GM18499 (cell line): ENCODE data around the gene TMEM201.
"Not testable (repeated sequence)": the region's sequence is repeated elsewhere in the genome, so short reads cannot be mapped to it uniquely, and the experiment has no call there.

Experiments
- ATAC-seq: cut with Tn5 transposase; IDR thresholded peaks from one replicate; pipeline ENCODE4 v1.9.1; 2021; ENCODE audit warnings: moderate number of reproducible peaks; ENCODE audit not compliant: insufficient read depth, unreplicated experiment

The TMEM201 gene

GRCh38 chr1:9615316-9616063 is 26.8 kb downstream of the TMEM201 start:
- ATAC-seq: no peak

- ATAC-seq: no peak
Measured at GRCh38 chr1:9618909-9619679, 30.4 kb downstream of the TMEM201 start.

- ATAC-seq: no peak
Measured at GRCh38 chr1:9621032-9621431, 32.3 kb downstream of the TMEM201 start.

- no peak for ATAC-seq
Measured at GRCh38 chr1:9624081-9624480, 35.4 kb downstream of the TMEM201 start.

GRCh38 chr1:9625030-9625429 is 36.3 kb downstream of the TMEM201 start:
- not testable (repeated sequence) for ATAC-seq

- no peak for ATAC-seq
Measured at GRCh38 chr1:9626201-9626608, 37.5 kb downstream of the TMEM201 start.

- ATAC-seq: no peak
Measured at GRCh38 chr1:9628541-9629444, 40.1 kb downstream of the TMEM201 start.

- no peak for ATAC-seq
Measured at GRCh38 chr1:9629445-9630201, 40.9 kb downstream of the TMEM201 start.

- ATAC-seq: no peak
Measured at GRCh38 chr1:9630331-9631111, 41.8 kb downstream of the TMEM201 start.

- no peak for ATAC-seq
Measured at GRCh38 chr1:9631613-9632012, 42.9 kb downstream of the TMEM201 start.

GRCh38 chr1:9633493-9633892 is 44.8 kb downstream of the TMEM201 start:
- ATAC-seq: no peak

GRCh38 chr1:9634582-9634981 is 45.9 kb downstream of the TMEM201 start:
- ATAC-seq: no peak

GRCh38 chr1:9639227-9639626 is 50.5 kb downstream of the TMEM201 start:
- ATAC-seq: no peak

GRCh38 chr1:9643351-9644256 is 54.9 kb downstream of the TMEM201 start:
- ATAC-seq: no peak

- no peak for ATAC-seq
Measured at GRCh38 chr1:9646037-9646436, 57.3 kb downstream of the TMEM201 start.

- ATAC-seq: no peak
Measured at GRCh38 chr1:9648171-9648570, 59.5 kb downstream of the TMEM201 start.

GRCh38 chr1:9649769-9650168 is 61.1 kb downstream of the TMEM201 start:
- no peak for ATAC-seq

GRCh38 chr1:9651220-9651564 is 62.5 kb downstream of the TMEM201 start:
- no peak for ATAC-seq
